ENCODE data around the gene TSPAN8.

TSPAN8 gene

DNA sequence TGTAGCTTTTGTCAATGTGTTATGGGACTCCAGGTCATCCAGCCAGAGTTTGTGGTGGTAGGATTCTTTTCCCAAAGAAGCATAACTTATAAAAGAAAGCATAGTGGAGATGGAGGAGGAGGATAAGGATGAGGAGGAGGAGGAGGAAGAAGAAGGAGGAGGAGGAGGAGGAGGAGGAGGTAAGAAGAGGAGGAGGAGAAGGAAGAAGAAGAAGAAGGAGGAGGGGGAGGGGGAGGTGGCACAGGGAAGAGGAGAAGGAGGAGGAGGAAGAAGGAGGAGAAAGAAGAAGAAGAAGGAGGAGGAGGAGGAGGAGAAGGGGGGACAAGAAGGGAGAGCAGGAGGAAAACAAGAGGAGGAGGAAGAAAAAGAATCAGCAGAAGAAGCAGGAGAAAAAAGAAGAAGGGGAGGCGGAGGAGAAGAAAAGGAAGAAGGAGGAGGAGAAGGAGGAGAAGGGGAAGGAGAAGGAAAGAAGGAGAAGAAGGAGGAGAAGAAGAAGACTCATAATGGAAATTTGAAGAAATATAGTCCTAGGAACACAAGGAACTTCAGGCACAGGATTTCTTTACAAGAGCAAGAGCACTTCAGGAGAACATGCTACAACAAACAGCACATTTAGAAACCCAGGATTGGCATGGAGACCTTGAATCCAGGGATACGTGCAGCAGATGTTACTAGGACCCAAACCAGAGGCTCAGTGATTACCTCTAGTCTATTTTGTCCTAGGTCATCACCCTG is 22.6 kb downstream of the TSPAN8 start:
- Histone ChIP-seq H3K36me3 (ENCODE audit: control insufficient read depth, insufficient read depth, low read length) (no peaks in the 10 kb centered on the region), H3K27me3 (replicated peaks; ENCODE audit: control insufficient read depth, insufficient read depth, low read length) (no peaks in the 10 kb centered on the region), H3K4me3 (replicated peaks; ENCODE audit: low read depth, low read length) (no peak overlapping the region)
- TF ChIP-seq, protein P1, sequence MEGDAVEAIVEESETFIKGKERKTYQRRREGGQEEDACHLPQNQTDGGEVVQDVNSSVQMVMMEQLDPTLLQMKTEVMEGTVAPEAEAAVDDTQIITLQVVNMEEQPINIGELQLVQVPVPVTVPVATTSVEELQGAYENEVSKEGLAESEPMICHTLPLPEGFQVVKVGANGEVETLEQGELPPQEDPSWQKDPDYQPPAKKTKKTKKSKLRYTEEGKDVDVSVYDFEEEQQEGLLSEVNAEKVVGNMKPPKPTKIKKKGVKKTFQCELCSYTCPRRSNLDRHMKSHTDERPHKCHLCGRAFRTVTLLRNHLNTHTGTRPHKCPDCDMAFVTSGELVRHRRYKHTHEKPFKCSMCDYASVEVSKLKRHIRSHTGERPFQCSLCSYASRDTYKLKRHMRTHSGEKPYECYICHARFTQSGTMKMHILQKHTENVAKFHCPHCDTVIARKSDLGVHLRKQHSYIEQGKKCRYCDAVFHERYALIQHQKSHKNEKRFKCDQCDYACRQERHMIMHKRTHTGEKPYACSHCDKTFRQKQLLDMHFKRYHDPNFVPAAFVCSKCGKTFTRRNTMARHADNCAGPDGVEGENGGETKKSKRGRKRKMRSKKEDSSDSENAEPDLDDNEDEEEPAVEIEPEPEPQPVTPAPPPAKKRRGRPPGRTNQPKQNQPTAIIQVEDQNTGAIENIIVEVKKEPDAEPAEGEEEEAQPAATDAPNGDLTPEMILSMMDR (IDR thresholded peaks at IDR 0.05; ENCODE audit: insufficient read depth, low read length, poor library complexity, severe bottlenecking): no peak
- no peak for DNase-seq (ENCODE audit: extremely low read depth, insufficient read length)

DNA sequence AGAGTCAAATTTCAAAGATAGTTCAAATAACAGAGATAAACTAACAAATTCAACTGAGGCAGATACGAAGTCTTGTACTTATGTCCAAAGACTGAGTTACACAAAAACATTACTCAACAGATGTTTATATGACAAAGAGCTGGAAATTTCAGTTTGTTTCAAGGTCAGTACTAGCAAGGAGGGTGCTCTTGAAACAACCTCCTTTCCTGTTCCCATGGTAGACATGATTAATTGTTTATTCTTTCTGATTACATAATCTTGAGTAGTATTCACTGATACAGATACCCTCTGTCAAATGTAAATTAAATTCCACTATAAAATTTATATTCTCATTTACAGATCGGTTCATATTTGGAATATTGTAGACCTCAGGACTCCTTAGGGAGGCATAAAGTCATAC is 23.4 kb downstream of the TSPAN8 start:
- no peaks in the 10 kb centered on the region for H3K36me3 ChIP-seq (ENCODE audit: control insufficient read depth, insufficient read depth, low read length)
- no peaks in the 10 kb centered on the region for H3K27me3 ChIP-seq (replicated peaks; ENCODE audit: control insufficient read depth, insufficient read depth, low read length)
- no peak for DNase-seq (ENCODE audit: extremely low read depth, insufficient read length)
- TF ChIP-seq, protein P1 (IDR thresholded peaks at IDR 0.05; ENCODE audit: insufficient read depth, low read length, poor library complexity, severe bottlenecking): no peak
- H3K4me3 ChIP-seq (replicated peaks; ENCODE audit: low read depth, low read length): no peak overlapping the region

DNA sequence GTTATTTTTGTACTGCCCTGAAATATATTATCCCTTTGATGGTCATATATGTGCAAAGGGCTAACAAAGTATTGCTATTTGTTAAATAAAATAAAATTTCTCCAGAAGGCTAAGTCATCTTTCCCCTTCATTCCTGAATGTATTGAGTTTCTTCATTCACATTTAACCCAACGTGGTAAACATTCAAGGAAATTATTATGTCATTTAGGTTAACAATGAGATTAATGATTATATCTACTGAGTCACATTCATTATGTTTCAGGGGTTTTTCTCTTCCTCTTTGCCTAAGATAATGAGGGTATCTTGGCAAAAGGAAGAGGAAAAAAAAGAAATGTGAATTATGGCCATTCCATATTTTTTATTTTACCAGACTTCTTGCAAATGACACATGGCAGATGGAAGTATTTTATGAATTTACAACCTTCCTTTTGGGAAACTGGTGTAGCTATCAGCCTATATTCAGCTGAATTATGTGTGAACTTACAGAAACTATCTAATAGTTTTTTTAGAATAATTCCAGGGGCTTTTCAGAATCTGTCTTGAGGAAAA is 27.2 kb downstream of the TSPAN8 start:
- H3K36me3 ChIP-seq (ENCODE audit: control insufficient read depth, insufficient read depth, low read length): no peaks in the 10 kb centered on the region
- H3K4me3 ChIP-seq (replicated peaks; ENCODE audit: low read depth, low read length): no peak overlapping the region
- no peak for DNase-seq (ENCODE audit: extremely low read depth, insufficient read length)
- TF ChIP-seq, protein P1 (IDR thresholded peaks at IDR 0.05; ENCODE audit: insufficient read depth, low read length, poor library complexity, severe bottlenecking): no peak
- H3K27me3 ChIP-seq (replicated peaks; ENCODE audit: control insufficient read depth, insufficient read depth, low read length): no peaks in the 10 kb centered on the region

DNA sequence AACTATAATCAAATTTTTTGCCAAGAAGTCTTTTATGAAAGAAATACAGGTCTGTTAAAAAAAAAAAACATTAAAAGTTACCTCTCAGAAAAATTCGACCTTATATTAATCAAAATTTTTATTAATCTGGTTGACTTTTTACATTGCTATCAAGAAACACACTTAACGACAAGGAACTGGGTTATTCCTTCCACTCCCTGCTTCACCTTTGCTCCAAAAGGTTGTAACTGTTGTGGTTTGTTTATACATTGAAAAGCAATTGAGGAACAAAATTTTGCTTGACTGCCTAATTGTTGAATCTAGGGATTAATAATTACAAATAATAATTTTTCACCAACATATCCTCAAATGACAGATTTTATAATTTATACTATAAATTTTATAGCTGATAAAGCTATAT is 28.4 kb downstream of the TSPAN8 start:
- Histone ChIP-seq H3K36me3 (ENCODE audit: control insufficient read depth, insufficient read depth, low read length) (no peaks in the 10 kb centered on the region), H3K27me3 (replicated peaks; ENCODE audit: control insufficient read depth, insufficient read depth, low read length) (no peaks in the 10 kb centered on the region), H3K4me3 (replicated peaks; ENCODE audit: low read depth, low read length) (no peak overlapping the region)
- TF ChIP-seq, protein P1 (IDR thresholded peaks at IDR 0.05; ENCODE audit: insufficient read depth, low read length, poor library complexity, severe bottlenecking): no peak
- DNase-seq (ENCODE audit: extremely low read depth, insufficient read length): no peak

DNA sequence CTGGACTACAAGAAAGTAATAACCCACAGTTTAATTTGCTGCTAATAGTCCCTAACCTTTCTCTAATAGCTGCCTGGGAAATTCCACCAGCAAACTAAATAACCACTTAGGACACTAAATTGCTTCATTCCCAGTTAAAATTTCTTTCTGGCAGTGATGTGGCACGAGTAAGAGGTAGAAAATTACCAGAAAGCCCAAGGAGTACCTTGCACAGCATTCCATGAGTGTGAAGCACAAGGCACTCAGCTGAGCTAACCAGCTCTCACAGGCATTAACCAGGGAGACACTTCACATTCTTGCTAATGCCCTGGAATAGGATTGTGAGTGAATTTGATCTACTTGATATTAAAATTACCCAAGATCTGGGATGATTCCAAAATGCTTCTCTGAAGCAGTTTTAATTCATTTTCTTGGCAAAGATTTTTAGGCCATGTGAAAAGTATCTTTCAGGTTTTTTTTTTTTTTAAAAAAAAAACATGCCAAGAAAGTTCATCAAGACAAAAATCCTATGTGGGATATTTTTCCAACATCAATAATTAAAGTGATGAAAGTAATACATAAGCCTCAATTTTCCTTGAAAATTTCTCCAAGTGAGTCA is 29.5 kb downstream of the TSPAN8 start:
- TF ChIP-seq, protein P1 (IDR thresholded peaks at IDR 0.05; ENCODE audit: insufficient read depth, low read length, poor library complexity, severe bottlenecking): no peak
- DNase-seq (ENCODE audit: extremely low read depth, insufficient read length): no peak
- Histone ChIP-seq H3K27me3 (replicated peaks; ENCODE audit: control insufficient read depth, insufficient read depth, low read length) (no peaks in the 10 kb centered on the region), H3K4me3 (replicated peaks; ENCODE audit: low read depth, low read length) (no peak overlapping the region), H3K36me3 (ENCODE audit: control insufficient read depth, insufficient read depth, low read length) (no peaks in the 10 kb centered on the region)

Data from GM06990 (cell line).